ENCODE data around the gene FBXW11.
A peak's percentile ranks its signal among the peaks of the same experiment; 100 is the strongest.
"Not testable (repeated sequence)": the region's sequence is repeated elsewhere in the genome, so short reads cannot be mapped to it uniquely, and the experiment has no call there.

Gene FBXW11

GRCh38 chr5:171951218-171951617 lies 55.2 kb downstream of the FBXW11 start:
- no peak for DNase-seq

- DNase-seq = no peak
Observed at GRCh38 chr5:171946000-171946781, 60.2 kb downstream of the FBXW11 start.

GRCh38 chr5:171945476-171945875 lies 61.0 kb downstream of the FBXW11 start:
- DNase-seq = no peak

- DNase-seq = no peak
Observed at GRCh38 chr5:171945066-171945465, 61.4 kb downstream of the FBXW11 start.

GRCh38 chr5:171942112-171942516 lies 64.3 kb downstream of the FBXW11 start:
- not testable (repeated sequence) for DNase-seq

- DNase-seq = not testable (repeated sequence)
Observed at GRCh38 chr5:171941675-171942074, 64.8 kb downstream of the FBXW11 start.

- not testable (repeated sequence) for DNase-seq
Observed at GRCh38 chr5:171941275-171941674, 65.2 kb downstream of the FBXW11 start.

GRCh38 chr5:171939951-171940350 lies 66.5 kb downstream of the FBXW11 start:
- DNase-seq = no peak

GRCh38 chr5:171938358-171938757 lies 68.1 kb downstream of the FBXW11 start:
- no peak for DNase-seq

- no peak for DNase-seq
Observed at GRCh38 chr5:171937351-171937750, 69.1 kb downstream of the FBXW11 start.

GRCh38 chr5:171934586-171934985 lies 71.9 kb downstream of the FBXW11 start:
- DNase-seq = no peak

- no peak for DNase-seq
Observed at GRCh38 chr5:171931163-171931562, 75.3 kb downstream of the FBXW11 start.

GRCh38 chr5:171927345-171927941 lies 79.0 kb downstream of the FBXW11 start:
- DNase-seq = no peak

- no peak for DNase-seq
Observed at GRCh38 chr5:171926311-171926710, 80.1 kb downstream of the FBXW11 start.

GRCh38 chr5:171924493-171925122 lies 81.8 kb downstream of the FBXW11 start:
- no peak for DNase-seq

GRCh38 chr5:171920765-171921391 lies 85.6 kb downstream of the FBXW11 start:
- no peak for DNase-seq

GRCh38 chr5:171915700-171916099 lies 90.7 kb downstream of the FBXW11 start:
- DNase-seq = not testable (repeated sequence)

GRCh38 chr5:171914726-171915338 lies 91.6 kb downstream of the FBXW11 start:
- no peak for DNase-seq

- DNase-seq = no peak
Observed at GRCh38 chr5:171913987-171914273, 92.5 kb downstream of the FBXW11 start.

- no peak for DNase-seq
Observed at GRCh38 chr5:171911152-171911551, 95.3 kb downstream of the FBXW11 start.

- DNase-seq = no peak
Observed at GRCh38 chr5:171908638-171909037, 97.8 kb downstream of the FBXW11 start.

GRCh38 chr5:171907725-171908343 lies 98.6 kb downstream of the FBXW11 start:
- peak; percentile 16 for DNase-seq

All from NCI-H1105 (cell line).